HUDEP-2 (cell line): Measurements from ENCODE around the gene STKLD1.

Source experiments
- DNase-seq, 76 experiments: peaks; one replicate each; lab custom pipeline; 2025; ENCODE audit not compliant: unreplicated experiment in 76 of 76; lab: John Stamatoyannopoulos, UW

STKLD1 gene

DNA sequence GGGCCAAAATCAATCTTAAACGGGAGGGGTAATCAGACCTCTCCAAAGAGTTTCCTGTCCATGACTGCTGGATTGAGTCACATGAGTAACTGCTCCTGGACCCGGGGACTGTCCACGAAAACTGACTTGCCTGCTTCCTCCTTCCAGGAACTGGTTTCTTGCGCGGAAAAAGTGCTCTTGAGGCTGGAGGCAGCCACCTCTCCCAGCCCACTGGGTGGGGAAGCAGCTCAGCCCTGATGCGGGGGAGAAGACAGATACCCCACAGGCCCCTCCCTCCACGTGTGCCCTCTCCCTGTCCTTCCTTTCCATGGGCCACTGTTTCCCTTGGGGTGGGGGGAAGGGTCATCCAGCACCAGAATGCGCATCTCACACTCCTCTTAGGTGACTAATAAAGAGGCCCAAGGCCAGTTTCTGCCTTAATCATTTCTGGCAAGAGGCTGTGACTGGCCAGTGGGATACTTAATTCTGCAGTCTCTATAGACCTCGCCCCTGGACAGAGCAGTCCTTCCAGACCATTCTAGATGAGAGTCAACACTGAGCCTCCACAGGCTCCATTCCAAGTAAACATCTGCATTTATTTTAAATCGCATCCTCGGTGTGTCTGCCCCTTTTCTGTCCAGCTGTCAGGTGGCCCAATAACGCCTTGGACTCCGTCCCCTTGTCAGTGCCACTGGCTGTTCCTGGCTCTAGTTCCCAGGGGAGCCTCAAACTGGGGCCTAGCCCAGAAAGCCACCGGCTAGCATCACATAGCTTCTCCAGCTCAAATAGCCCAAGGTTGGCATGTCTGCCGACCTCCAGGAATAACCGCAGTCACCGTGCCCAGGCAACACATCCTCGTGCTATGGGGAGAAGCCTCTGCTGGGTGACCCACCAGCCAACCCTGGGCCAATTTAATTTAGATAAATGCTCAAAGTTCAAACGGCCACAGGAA is 29.6 kb downstream of the STKLD1 start:
- DNase-seq = no peak

DNA sequence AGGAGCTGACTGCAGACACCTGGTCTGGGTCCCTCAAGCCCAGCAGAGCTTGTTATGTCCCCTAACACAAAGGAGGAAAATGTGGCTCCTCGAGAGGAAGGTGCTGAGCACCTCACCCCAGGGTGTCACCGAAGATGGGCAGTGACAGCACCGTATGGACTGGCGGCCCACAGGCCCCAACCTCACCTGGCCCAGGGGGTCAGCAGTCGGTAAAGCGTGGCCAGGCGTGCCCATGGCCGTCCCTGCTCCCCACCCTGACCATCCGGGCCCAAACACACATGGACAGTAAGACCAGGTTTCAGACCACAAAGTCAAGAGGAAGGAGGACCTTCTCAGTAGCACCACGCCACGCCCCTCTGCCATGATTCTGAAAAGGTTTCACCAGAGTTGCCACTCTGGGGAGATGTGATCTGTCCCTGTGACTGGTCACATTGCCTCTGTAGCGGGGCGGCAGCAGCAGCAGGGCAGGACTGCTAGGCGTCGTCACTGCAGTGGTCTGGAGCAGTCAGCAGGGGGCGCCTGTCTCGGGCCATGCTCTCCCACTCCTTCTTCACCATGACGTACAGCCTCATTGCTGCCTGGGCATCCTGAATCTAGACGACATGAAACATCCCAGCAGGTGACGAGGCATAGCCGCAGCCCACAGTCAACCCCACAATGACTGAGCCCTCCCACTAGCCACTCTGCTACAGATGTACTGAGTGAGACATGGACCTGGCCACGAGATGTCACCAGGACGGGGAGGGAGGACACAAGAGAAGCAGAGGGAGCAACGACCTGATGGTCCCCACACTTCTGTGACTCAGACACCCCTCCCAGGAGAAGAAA is 30.5 kb downstream of the STKLD1 start:
- peak in 73 of 76 experiments; percentile 21 to 86 (median 68) for DNase-seq

DNA sequence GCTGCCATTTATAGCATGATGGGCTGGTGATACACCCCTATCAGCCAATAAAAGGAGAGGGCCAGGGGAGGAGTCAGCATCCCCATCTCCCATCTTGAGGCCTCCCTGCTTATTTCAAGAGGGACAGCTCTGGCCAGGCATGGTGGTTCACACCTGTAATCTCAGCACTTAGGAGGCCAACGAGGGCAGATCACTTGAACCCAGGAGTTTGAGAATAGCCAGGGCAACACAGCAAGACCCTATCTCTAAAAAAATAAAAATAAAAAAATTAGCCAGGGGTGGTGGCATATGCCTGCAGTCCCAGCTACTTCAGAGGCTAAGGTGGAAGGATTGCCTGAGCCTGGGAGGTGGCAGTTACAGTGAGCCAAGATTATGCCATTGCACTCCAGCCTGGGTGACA is 31.9 kb downstream of the STKLD1 start:
- no peak for DNase-seq

DNA sequence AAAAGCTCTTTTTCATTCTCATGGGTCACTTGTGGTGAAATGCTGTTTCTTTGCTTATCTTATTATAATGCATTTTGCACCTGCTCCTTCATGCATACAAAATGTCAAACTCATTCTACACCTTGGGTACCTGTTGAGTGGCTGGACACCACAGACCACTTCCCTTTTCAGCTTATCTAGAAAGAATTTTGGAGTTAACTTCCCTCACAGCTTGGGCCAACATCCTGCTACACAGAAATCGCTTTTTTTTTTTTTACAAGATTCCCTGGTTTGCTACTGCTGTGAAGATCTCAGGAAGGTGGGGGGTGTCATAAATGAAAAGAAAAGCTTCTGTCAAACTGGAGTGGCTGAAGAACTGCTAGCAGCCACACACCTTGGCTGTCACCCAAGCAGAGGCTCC is 39.0 kb downstream of the STKLD1 start:
- no peak for DNase-seq

DNA sequence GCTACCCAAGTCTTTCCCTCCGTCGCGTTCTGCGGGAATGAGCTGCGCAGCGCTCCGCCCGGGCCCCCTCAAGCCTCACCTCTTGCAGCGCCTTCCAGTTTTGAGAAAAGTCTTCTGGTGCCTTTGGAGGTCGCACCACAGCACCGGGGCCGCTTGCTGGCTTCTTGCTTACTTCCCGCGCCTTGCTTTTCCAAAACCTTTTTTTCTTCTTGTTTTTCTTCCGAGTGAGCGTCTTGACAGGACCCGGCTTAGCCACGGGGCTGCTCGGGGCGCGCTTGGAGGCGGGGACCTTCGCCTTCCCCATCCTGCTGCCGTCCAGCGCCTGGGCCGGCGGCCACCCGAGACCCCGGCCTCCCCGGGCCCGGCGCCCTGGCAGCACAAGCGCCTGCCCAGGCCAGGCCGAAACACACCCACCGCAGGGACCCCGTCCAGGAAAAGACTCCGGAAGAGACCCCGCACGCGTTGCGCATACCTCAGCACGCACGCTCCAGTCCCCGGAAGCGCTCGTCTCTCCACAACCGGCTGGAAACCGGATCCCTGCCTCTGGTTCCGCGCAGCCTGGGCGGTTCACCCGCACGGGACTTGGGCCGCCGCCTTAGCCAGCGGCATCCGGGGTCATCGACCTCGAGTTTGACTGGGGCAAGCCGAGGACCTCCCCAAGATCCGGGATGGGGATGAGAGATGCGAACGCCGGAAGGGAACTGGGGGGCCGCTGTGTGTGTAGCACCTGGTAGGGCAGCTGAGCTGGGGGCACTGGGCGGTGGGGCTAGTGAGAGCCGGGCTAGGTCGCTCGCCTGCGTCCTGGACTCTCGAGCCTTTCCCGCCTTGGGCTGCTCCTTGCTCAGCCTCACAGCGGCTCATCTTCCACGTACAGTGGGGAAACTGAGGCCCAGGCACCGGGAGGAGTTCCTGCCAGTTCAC is 41.6 kb downstream of the STKLD1 start, which contains the start of gene REXO4:
TSS of gene REXO4 (minus strand) at position 470 of the 921 bp plus-strand sequence. CDS start at position 304, 166 bp downstream.
- peak in 74 of 76 experiments; percentile 23 to 88 (median 79) for DNase-seq

DNA sequence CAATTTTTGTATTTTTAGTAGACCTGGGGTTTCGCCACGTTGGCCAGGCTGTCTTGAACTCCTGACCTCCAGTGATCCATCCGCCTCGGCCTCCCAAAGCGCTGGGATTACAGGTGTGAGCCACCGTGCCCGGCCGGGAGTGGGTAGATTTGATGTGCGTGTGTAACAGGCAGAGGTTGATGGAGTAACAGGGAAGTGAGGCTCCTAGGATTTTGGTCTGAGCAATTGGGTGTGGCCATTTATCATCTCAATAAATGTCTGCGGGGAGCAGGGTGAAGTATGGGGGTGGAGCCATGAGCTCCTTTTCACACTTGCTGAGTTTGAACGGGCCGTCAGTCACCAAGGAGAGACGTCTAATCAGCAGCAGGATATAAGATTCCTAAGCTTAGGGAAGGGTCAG is 42.8 kb downstream of the STKLD1 start:
- DNase-seq = peak in 11 of 76 experiments; percentile 6 to 29 (median 24)

DNA sequence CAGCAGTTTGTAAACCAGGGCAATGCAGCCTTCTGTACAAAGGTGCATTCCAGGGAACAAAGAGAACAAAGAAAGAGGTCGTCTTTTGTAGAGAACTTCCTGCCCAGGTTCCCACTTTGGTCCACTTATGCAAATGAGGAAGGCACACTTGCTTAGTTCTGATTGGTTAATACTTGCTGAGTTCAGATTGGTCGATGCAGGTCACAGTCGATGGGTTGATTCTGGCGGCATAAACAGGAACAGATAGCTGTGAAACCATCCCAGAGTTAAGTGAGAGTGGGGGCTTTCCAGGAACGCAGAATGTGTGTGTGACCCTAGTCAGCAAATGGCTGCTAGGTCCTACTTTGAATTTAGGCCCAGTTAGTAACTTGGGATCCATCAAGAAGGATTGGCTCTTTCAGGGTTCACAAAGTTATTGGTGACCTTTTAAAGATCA is 44.2 kb downstream of the STKLD1 start:
- DNase-seq = no peak

DNA sequence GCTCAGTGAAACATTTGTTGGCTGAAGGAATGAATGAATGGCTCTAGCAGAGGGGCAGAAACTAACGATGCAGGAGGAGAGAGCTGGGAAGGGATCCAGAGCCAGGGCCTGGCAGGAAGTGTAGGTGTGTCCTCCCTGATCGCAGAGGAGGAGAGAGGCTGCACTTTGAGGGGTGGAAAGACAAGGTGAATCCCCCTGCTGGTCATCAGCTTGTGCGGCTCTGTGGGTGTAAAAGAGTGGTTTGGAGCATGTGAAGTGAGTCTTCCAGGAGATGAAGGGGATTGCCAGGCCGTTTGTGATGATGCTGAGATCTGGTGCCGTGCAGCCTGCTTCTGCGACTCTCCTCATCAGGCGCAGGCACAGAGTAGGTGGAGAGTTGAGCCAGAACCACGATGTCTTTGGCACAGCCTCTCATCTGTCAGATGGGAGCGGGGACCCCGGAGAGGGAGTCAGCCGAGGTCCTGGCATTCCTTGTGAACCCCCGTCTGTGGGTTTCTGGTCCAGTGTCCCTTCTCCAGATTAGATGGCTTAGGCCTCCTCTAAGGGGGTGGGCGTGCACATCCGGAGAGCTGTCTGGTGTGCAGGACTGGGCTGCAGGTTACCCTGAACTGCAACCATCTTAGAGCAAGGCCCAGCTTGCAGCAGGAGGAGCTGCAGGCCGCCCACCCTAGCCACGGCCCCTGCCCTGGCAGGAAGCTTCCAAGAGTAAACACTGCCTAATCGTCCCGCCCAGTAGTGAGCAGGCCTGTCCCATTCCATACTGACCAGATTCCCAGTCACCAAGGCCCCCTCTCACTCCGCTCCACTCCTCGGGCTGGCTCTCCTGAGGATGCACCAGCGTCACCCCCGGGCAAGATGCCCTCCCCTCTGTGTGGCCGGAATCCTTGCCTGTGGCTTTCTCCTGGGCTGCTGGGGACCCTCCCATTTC is 45.7 kb downstream of the STKLD1 start, which contains the start of gene ADAMTS13:
TSS of gene ADAMTS13 (plus strand) at position 753 of the 928 bp plus-strand sequence. CDS start at position 830, 77 bp downstream.
- peak in 3 of 76 experiments; percentile 10 to 14 (median 10) for DNase-seq

DNA sequence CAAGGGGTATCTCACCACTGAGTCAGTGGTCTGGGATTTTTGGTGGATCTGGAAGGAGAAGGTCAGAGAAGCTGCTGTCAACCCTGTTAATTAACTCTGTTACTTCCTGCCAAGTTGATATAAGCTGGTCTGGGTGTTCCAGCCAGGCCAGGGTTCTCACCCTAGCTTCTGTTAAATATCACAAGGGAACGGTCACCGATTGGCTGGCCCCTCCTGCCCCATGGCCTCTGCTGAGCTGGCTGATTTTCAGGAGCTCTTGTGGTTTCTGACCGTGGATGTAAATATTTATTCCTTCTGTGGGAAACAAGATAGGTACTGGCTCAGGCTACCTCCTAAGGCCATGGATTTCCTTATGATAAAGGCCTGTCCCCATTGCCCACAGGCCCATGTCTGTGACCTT is 47.0 kb downstream of the STKLD1 start:
- DNase-seq = no peak

DNA sequence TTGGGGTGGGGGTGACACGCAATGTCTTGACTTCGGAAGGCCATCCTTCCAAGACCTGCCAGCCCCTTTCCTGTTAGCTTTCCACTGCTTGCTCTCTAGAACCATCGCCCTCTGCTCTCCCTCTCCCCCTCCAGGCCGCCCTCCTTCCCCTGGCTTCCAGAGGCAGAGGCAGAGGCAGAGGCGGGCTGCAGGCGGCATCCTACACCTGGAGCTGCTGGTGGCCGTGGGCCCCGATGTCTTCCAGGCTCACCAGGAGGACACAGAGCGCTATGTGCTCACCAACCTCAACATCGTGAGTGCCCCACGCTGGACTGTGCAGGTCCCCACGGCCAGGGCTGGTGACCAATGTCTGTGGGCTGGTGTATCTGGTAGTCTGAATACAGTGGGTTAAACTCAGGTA is 48.0 kb downstream of the STKLD1 start:
- no peak for DNase-seq

DNA sequence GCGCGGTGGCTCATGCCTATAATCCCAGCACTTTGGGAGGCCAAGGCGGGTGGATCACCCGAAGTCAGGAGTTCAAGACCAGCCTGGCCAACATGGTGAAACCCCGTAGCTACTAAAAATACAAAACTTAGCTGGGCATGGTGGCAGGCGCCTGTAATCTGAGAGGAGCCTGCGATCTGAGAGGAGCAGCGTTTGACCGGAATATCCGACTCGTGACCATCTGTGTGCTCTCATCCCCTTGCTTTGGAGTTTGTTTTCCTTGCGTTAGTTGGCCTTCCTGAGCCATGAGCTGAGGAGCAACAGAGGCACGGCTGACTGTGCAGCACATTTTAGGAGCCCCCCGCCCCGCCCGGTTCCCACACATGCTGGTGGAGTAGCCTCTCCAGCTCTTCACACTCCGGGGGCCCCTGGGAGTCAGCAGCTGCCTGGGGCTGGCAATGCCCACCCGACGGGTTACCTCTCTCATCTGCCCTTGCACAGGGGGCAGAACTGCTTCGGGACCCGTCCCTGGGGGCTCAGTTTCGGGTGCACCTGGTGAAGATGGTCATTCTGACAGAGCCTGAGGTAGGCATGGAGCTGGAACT is 49.0 kb downstream of the STKLD1 start:
- DNase-seq = no peak

DNA sequence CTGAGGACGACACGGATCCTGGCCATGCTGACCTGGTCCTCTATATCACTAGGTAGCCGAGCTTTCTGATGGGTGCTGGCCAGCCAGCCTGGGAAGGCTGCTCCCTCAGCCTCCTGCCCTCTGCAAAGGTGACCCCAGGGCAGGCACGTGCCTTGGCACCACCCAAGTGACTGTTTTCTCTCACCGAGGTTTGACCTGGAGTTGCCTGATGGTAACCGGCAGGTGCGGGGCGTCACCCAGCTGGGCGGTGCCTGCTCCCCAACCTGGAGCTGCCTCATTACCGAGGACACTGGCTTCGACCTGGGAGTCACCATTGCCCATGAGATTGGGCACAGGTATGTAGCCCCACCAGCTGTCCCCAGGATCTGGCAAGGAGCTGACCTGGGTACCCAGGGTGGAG is 49.8 kb downstream of the STKLD1 start:
- no peak for DNase-seq

DNA sequence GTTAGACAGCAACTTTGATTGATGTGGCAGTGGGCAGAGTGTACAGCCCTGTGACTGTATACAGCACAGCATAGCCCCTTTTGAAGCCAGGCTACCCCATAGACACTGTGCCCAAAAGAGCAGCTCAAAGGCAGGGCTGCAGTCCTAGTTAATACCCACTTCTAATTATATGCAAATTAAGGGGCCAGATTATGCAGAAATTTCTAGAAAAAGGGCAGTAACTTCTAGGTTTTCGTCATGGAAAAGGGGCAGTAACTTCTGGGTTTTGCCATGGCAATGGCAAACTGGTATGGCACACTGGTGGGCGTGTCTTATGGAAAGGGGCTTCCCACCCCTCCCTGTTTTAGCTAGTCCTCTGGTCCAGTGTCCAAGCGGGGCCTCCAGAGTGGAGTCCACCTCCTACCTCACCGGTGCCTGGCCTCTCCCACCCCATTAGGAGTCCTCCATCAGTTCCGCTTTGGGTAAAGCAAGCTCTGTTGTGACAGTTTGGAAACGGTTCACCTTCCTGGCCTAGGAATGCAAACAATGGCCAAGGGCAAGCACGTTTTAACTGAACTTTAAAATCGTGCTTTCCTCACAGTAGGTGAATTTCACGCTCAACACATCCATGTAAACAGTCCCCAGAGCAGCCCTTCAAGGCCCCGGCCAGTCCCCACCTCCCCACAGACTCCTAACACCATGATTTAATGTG is 51.6 kb downstream of the STKLD1 start:
- DNase-seq = no peak

DNA sequence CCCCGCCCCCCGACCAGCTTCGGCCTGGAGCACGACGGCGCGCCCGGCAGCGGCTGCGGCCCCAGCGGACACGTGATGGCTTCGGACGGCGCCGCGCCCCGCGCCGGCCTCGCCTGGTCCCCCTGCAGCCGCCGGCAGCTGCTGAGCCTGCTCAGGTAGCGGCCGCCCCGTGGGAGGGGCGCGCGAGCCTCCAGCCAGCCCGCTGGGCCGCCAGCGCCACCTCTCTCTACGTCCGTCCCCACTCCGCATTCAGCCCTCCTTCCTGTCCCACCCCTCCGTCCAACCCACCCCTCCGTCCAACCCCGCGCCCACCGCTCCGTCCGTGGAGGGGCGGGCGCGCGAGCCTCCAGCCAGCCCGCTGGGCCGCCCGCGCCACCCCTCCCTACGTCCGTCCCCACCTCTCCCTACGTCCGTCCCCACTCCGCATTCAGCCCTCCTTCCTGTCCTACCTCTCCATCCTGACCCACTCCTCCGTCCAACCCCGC is 52.5 kb downstream of the STKLD1 start:
- DNase-seq = no peak

DNA sequence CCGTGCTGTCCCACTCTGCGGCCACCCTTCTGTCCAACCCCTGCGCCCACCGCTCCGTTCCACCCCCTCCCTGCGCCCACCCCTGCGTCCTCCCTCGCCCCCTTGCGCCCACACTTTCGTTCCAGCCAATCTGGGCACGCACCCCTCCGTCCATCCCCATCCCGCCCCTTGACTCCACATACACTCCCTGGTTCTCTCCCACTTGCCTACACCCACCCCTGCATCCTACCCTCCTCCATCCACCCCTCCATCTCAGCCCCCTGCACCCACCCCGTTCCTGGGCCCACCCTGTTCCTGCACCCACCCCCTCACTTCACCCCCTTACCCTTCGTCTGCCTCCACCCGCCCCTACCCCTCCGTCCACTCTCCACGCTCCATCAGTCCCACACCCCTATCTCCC is 53.0 kb downstream of the STKLD1 start:
- DNase-seq = no peak

DNA sequence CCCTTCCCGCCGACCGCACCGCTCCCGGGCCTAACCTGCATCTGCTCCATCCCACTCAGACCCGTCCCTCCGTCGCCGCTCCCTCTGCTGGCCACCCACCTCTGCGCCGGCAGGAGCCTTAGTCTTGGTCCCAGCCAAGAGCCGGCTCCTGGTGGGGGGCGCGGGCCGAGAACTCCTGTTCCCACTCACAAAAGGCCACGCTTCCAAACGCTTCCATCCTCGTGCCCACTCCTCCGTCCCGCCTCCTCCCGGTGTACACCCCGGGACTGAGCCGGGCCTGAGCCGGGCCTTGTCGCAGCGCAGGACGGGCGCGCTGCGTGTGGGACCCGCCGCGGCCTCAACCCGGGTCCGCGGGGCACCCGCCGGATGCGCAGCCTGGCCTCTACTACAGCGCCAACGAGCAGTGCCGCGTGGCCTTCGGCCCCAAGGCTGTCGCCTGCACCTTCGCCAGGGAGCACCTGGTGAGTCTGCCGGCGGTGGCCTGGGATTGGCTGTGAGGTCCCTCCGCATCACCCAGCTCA is 53.5 kb downstream of the STKLD1 start:
- peak in 4 of 76 experiments; percentile 4 to 9 (median 8) for DNase-seq

DNA sequence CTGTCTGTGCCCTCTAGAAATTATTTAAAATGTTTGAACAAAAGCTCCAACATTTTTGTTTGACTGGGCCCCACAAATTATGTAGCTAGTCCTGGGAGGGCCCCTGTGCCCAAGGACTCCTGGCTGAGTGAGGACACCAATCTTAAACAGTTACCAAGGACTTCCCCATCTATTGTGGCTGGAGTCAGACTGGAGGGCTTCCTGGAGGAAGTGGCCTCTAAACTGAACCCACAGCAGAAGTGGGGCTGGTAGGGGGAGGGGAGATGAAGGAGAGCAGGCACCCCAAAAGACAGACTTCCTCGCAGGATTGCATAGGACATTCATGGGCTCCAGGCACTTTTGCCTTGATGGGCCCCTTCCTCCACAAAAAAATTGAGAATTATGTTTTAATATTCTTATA is 54.1 kb downstream of the STKLD1 start:
- DNase-seq = no peak

DNA sequence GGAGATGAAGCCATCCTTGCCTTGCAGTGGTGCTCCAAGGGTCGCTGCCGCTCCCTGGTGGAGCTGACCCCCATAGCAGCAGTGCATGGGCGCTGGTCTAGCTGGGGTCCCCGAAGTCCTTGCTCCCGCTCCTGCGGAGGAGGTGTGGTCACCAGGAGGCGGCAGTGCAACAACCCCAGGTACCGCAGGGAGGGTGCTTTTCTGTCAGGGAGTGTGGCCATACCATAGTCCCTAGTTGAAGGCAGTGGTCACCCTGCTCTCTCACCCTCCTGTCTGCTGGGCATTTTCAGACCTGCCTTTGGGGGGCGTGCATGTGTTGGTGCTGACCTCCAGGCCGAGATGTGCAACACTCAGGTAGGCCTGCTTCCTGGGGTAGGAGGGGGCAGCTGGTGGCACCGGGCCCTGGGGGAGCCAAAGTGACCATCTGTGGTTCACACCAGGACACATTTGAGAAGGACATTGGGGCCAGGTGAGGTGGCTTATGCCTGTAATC is 57.2 kb downstream of the STKLD1 start:
- no peak for DNase-seq
